Astrocyte (in vitro differentiated cells and primary cell): ENCODE data around the gene DTNBP1. TPM values are rescaled to one million over a fixed set of nuclear protein-coding genes. Genes with fewer than 3 reads are reported as not detected.
A peak's percentile ranks its signal among the peaks of the same experiment; 100 is the strongest.

Experiments used
- DNase-seq: peaks from one replicate; pipeline ENCODE4 v3.0.0-alpha.2; 2010; ENCODE audit warnings: low read depth
- FAIRE-seq: peaks from 2 replicates; lab custom pipeline; 2011; peaks lifted over from hg19 to GRCh38; lab: Jason Lieb, UNC
- H2AFZ ChIP-seq: 2 replicates; pipeline ENCODE4 v1.6.0; 2012; ENCODE audit warnings: low read depth, low read length, inconsistent platforms
- H3K27ac ChIP-seq: 2 replicates; pipeline ENCODE4 v1.5.1; 2011; ENCODE audit warnings: low read depth, low read length, inconsistent platforms
- H3K27me3 ChIP-seq: 2 replicates; pipeline ENCODE4 v1.6.0; 2011; ENCODE audit warnings: low read length, inconsistent platforms; ENCODE audit not compliant: insufficient read depth
- H3K36me3 ChIP-seq: 2 replicates; pipeline ENCODE4 v1.5.1; 2011; ENCODE audit warnings: low read length, inconsistent platforms; ENCODE audit not compliant: insufficient read depth
- H3K4me1 ChIP-seq: 2 replicates; pipeline ENCODE4 v1.5.1; 2011; ENCODE audit warnings: low read length, inconsistent platforms; ENCODE audit not compliant: insufficient read depth
- H3K4me2 ChIP-seq: 2 replicates; pipeline ENCODE4 v1.6.0; 2012; ENCODE audit warnings: low read length, inconsistent platforms
- H3K4me3 ChIP-seq: 2 replicates; pipeline ENCODE4 v1.5.1; 2011; ENCODE audit warnings: low read depth, mild to moderate bottlenecking, low read length, inconsistent platforms; ENCODE audit not compliant: insufficient read depth
- H3K79me2 ChIP-seq: 2 replicates; pipeline ENCODE4 v1.6.0; 2012; ENCODE audit warnings: mild to moderate bottlenecking, low read length, inconsistent platforms; ENCODE audit not compliant: insufficient read depth
- H3K9ac ChIP-seq: 2 replicates; pipeline ENCODE4 v1.6.0; 2012; ENCODE audit warnings: mild to moderate bottlenecking, low read length, inconsistent platforms
- H3K9me3 ChIP-seq: 2 replicates; pipeline ENCODE4 v1.5.1; 2012; ENCODE audit warnings: low read depth, mild to moderate bottlenecking, low read length, inconsistent platforms; ENCODE audit not compliant: insufficient read depth
- H4K20me1 ChIP-seq: 2 replicates; pipeline ENCODE4 v1.6.0; 2012; ENCODE audit warnings: low read length, inconsistent platforms; ENCODE audit not compliant: insufficient read depth
- H3K27ac Mint-ChIP-seq: one replicate; pipeline ENCODE4 v1.8.0; 2021; ENCODE audit warnings: mild to moderate bottlenecking, mixed read lengths; ENCODE audit not compliant: unreplicated experiment
- H3K27me3 Mint-ChIP-seq: one replicate; pipeline ENCODE4 v1.8.0; 2021; ENCODE audit warnings: low read depth, mixed read lengths; ENCODE audit not compliant: unreplicated experiment
- H3K36me3 Mint-ChIP-seq: one replicate; pipeline ENCODE4 v1.8.0; 2021; ENCODE audit warnings: low read depth, mixed read lengths; ENCODE audit not compliant: unreplicated experiment
- H3K4me1 Mint-ChIP-seq: one replicate; pipeline ENCODE4 v1.8.0; 2021; ENCODE audit warnings: low read depth, mixed read lengths; ENCODE audit not compliant: unreplicated experiment
- H3K4me3 Mint-ChIP-seq: one replicate; pipeline ENCODE4 v1.8.0; 2021; ENCODE audit warnings: mild to moderate bottlenecking, moderate library complexity, mixed read lengths; ENCODE audit not compliant: unreplicated experiment
- H3K9me3 Mint-ChIP-seq: one replicate; pipeline ENCODE4 v1.8.0; 2021; ENCODE audit warnings: mild to moderate bottlenecking, mixed read lengths; ENCODE audit not compliant: unreplicated experiment
- EZH2 ChIP-seq: IDR thresholded peaks from 2 replicates; pipeline ENCODE4 v1.6.1; 2012; ENCODE audit warnings: mild to moderate bottlenecking, low read length, inconsistent platforms; ENCODE audit not compliant: insufficient read depth
- total RNA-seq: library from RNA; stranded (reverse); gene quantifications from 2 replicates; pipeline ENCODE4 v1.2.1, GENCODE V29; 2021
- TF ChIP-seq, protein P1 (sequence below): IDR thresholded peaks from 2 replicates; pipeline ENCODE4 v1.5.1; 2011; ENCODE audit warnings: low read depth, mild to moderate bottlenecking, inconsistent platforms, low read length, moderate library complexity; ENCODE audit not compliant: insufficient read depth

DTNBP1 gene
- total RNA-seq, 1 donor from 2014 or later, result 13.0 TPM

DNA sequence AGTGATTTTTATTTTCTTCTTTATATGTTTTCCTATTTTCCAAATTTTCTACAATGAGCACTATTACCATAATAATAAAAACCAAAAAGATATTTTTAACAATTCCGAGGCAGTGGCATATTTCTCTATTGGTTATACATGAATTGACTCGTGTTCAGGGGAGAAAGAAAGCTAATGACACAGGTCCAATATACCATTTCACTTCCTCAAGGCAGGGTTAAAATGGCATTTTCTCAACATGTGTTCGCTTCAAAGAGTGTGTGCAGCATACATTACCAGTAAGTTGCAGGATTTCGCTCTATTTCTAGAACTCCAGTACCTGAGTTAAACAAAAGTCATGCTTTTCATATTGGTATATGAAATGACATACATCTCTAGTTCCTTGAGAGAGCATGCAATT is 35.1 kb upstream of the DTNBP1 start:
- H3K4me1 ChIP-seq, result no peaks in the 10 kb centered on the region
- no peak overlapping the region for H3K9ac ChIP-seq
- H3K9me3 Mint-ChIP-seq, result no peaks in the 10 kb centered on the region
- no peak overlapping the region for H3K27ac ChIP-seq
- H3K9me3 ChIP-seq, result no peaks in the 10 kb centered on the region
- no peaks in the 10 kb centered on the region for H3K79me2 ChIP-seq
- no peaks in the 10 kb centered on the region for H3K36me3 ChIP-seq
- H3K4me3 ChIP-seq, result no peak overlapping the region
- no peak overlapping the region for H2AFZ ChIP-seq
- no peak for TF ChIP-seq EZH2
- TF ChIP-seq, protein P1, sequence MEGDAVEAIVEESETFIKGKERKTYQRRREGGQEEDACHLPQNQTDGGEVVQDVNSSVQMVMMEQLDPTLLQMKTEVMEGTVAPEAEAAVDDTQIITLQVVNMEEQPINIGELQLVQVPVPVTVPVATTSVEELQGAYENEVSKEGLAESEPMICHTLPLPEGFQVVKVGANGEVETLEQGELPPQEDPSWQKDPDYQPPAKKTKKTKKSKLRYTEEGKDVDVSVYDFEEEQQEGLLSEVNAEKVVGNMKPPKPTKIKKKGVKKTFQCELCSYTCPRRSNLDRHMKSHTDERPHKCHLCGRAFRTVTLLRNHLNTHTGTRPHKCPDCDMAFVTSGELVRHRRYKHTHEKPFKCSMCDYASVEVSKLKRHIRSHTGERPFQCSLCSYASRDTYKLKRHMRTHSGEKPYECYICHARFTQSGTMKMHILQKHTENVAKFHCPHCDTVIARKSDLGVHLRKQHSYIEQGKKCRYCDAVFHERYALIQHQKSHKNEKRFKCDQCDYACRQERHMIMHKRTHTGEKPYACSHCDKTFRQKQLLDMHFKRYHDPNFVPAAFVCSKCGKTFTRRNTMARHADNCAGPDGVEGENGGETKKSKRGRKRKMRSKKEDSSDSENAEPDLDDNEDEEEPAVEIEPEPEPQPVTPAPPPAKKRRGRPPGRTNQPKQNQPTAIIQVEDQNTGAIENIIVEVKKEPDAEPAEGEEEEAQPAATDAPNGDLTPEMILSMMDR, result no peak
- no peaks in the 10 kb centered on the region for H3K36me3 Mint-ChIP-seq
- no peak overlapping the region for H3K27ac Mint-ChIP-seq
- no peaks in the 10 kb centered on the region for H4K20me1 ChIP-seq
- H3K27me3 Mint-ChIP-seq, result no peaks in the 10 kb centered on the region
- H3K4me3 Mint-ChIP-seq, result no peak overlapping the region
- DNase-seq (no peak), FAIRE-seq (no peak)
- peaks cover 16% of the 10 kb centered on the region for H3K27me3 ChIP-seq
- no peak overlapping the region for H3K4me2 ChIP-seq
- H3K4me1 Mint-ChIP-seq, result no peaks in the 10 kb centered on the region

DNA sequence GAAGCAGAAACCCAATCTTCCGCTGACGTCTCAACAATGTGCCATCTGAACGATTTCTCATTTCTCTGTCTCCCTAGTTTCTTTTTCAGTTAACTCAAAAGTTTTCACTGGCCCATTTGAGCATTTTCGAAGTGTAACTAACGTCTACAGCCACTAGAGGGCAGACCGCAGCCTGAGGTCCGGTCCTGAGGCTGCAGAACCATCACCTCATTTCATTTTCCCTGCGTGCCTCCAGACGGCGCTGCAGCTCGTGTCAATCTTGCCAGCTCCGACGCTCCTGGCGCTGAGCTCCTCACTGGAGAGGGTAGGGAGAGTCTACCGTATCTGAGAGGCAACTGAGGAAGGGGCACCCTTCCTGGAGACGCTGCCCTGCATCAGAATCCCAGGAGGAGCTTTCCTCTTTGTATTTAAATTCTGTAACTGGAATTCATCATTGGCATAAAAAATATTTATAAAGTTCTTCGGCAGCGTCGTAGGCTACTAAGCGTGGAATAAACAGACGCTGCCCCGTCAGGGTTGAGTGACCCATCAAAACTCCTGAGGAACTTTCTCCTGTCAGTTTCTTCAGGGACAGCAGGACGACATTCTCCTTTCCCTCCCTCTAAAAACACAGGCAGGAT is 28.5 kb upstream of the DTNBP1 start:
- Histone ChIP-seq H3K9me3 (no peaks in the 10 kb centered on the region), H4K20me1 (no peaks in the 10 kb centered on the region), H3K4me2 (peak overlapping the region; percentile 53), H3K4me3 (no peak overlapping the region), H2AFZ (no peak overlapping the region), H3K27ac (no peak overlapping the region), H3K4me1 (no peaks in the 10 kb centered on the region), H3K79me2 (no peaks in the 10 kb centered on the region), H3K27me3 (peaks cover 10% of the 10 kb centered on the region), H3K9ac (no peak overlapping the region), H3K36me3 (no peaks in the 10 kb centered on the region)
- Mint-ChIP-seq H3K9me3 (no peaks in the 10 kb centered on the region), H3K27ac (no peak overlapping the region), H3K27me3 (peaks cover 6% of the 10 kb centered on the region), H3K4me1 (no peaks in the 10 kb centered on the region), H3K36me3 (no peaks in the 10 kb centered on the region), H3K4me3 (no peak overlapping the region)
- peak; percentile 67 for DNase-seq
- peak; percentile 90 for FAIRE-seq
- TF ChIP-seq EZH2, result no peak
- TF ChIP-seq, protein P1, result peak; percentile 100

DNA sequence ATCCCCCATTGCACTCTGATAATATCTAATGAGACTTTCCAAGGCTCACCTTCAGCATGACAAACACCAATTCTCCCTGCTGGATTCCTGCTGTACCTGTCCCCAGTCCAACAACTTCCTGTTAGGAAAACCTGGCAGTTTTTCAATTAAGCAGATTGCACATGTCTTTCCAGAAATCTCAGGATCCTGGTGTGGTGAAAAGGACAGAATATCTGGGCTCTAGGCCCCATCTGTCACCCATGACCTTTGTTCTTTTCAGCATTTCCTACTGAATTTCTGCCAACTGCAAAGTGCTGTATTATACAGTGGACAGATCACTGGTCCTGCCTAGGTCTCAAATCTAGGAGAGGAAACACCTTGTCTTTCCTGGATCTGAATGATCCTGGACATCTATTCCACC is 27.7 kb upstream of the DTNBP1 start:
- TF ChIP-seq, protein P1, result no peak
- no peak for TF ChIP-seq EZH2
- FAIRE-seq (no peak), DNase-seq (no peak)
- Mint-ChIP-seq H3K27me3 (peaks cover 9% of the 10 kb centered on the region), H3K36me3 (no peaks in the 10 kb centered on the region), H3K4me1 (no peaks in the 10 kb centered on the region), H3K9me3 (no peaks in the 10 kb centered on the region), H3K4me3 (no peak overlapping the region), H3K27ac (no peak overlapping the region)
- no peaks in the 10 kb centered on the region for H4K20me1 ChIP-seq
- H3K4me1 ChIP-seq, result no peaks in the 10 kb centered on the region
- no peaks in the 10 kb centered on the region for H3K36me3 ChIP-seq
- no peak overlapping the region for H3K9ac ChIP-seq
- H3K9me3 ChIP-seq, result no peaks in the 10 kb centered on the region
- H3K4me3 ChIP-seq, result no peak overlapping the region
- no peak overlapping the region for H2AFZ ChIP-seq
- no peak overlapping the region for H3K4me2 ChIP-seq
- H3K27me3 ChIP-seq, result peaks cover 8% of the 10 kb centered on the region
- no peak overlapping the region for H3K27ac ChIP-seq
- no peaks in the 10 kb centered on the region for H3K79me2 ChIP-seq
